ENCODE measurements around the gene BAZ2B. TPM values are rescaled to one million over a fixed set of nuclear protein-coding genes. Genes with fewer than 3 reads are reported as not detected.
A peak's percentile ranks its signal among the peaks of the same experiment; 100 is the strongest.

Gene BAZ2B
- total RNA-seq, 1 experiment from 2014 or later: 47.6 TPM

- Histone ChIP-seq H3K4me3 (ENCODE audit: low read depth, low read length, poor library complexity, severe bottlenecking) (no peak overlapping the region), H3K27ac (ENCODE audit: low read depth, low read length, poor library complexity, severe bottlenecking) (no peak overlapping the region), H3K27me3 (replicated peaks; ENCODE audit: insufficient read depth, low read depth, low read length, poor library complexity) (no peaks in the 10 kb centered on the region), H3K4me1 (ENCODE audit: insufficient read depth, low read length, poor library complexity, severe bottlenecking) (peaks cover 12% of the 10 kb centered on the region), H3K9me3 (ENCODE audit: low read depth, low read length, poor library complexity, severe bottlenecking) (no peaks in the 10 kb centered on the region), H3K36me3 (ENCODE audit: insufficient read depth, low read length, poor library complexity, severe bottlenecking) (no peaks in the 10 kb centered on the region)
- TF ChIP-seq EZH2 (IDR thresholded peaks at IDR 0.05; ENCODE audit: borderline replicate concordance, low read depth, low read length, poor library complexity, severe bottlenecking): no peak
- no peak for TF ChIP-seq CTCF (conservative IDR thresholded peaks at IDR 0.05; ENCODE audit: low read depth, low read length)
- ChIA-PET CTCF (no interaction called here), POLR2A (ENCODE audit: low non-redundant PET) (no interaction called here)
- intact Hi-C loops (cut with micrococcal nuclease; ENCODE audit: unreplicated experiment): no loop called here
- no peak for DNase-seq (ENCODE audit: low spot score)
- BruUV-seq (replicated peaks): no TSS peak
Measured at GRCh38 chr2:159604159-159604558, 12.2 kb downstream of the BAZ2B start.

- Histone ChIP-seq H3K27ac (ENCODE audit: low read depth, low read length, poor library complexity, severe bottlenecking) (no peak overlapping the region), H3K9me3 (ENCODE audit: low read depth, low read length, poor library complexity, severe bottlenecking) (no peaks in the 10 kb centered on the region), H3K4me3 (ENCODE audit: low read depth, low read length, poor library complexity, severe bottlenecking) (no peak overlapping the region), H3K27me3 (replicated peaks; ENCODE audit: insufficient read depth, low read depth, low read length, poor library complexity) (no peaks in the 10 kb centered on the region), H3K4me1 (ENCODE audit: insufficient read depth, low read length, poor library complexity, severe bottlenecking) (peaks cover 15% of the 10 kb centered on the region), H3K36me3 (ENCODE audit: insufficient read depth, low read length, poor library complexity, severe bottlenecking) (no peaks in the 10 kb centered on the region)
- CTCF ChIA-PET: no interaction called here
- POLR2A ChIA-PET (ENCODE audit: low non-redundant PET): no interaction called here
- TF ChIP-seq EZH2 (IDR thresholded peaks at IDR 0.05; ENCODE audit: borderline replicate concordance, low read depth, low read length, poor library complexity, severe bottlenecking) (no peak), CTCF (conservative IDR thresholded peaks at IDR 0.05; ENCODE audit: low read depth, low read length) (no peak)
- no TSS peak for BruUV-seq (replicated peaks)
- no peak for DNase-seq (ENCODE audit: low spot score)
- intact Hi-C loops (cut with micrococcal nuclease; ENCODE audit: unreplicated experiment): no loop called here
Measured at GRCh38 chr2:159600752-159601151, 15.6 kb downstream of the BAZ2B start.

- no peak for TF ChIP-seq CTCF (conservative IDR thresholded peaks at IDR 0.05; ENCODE audit: low read depth, low read length)
- TF ChIP-seq EZH2 (IDR thresholded peaks at IDR 0.05; ENCODE audit: borderline replicate concordance, low read depth, low read length, poor library complexity, severe bottlenecking): no peak
- peak; percentile 88 for DNase-seq (ENCODE audit: low spot score)
- POLR2A ChIA-PET (ENCODE audit: low non-redundant PET): interaction anchor here (0.5 kb wide), 1 partner anchor 259 kb away, joined by 3 read pairs; no protein-coding TSS in a partner anchor
- intact Hi-C loops (cut with micrococcal nuclease; ENCODE audit: unreplicated experiment): no loop called here
- Histone ChIP-seq H3K4me3 (ENCODE audit: low read depth, low read length, poor library complexity, severe bottlenecking) (no peak overlapping the region), H3K4me1 (ENCODE audit: insufficient read depth, low read length, poor library complexity, severe bottlenecking) (peaks cover 14% of the 10 kb centered on the region), H3K36me3 (ENCODE audit: insufficient read depth, low read length, poor library complexity, severe bottlenecking) (no peaks in the 10 kb centered on the region), H3K27me3 (replicated peaks; ENCODE audit: insufficient read depth, low read depth, low read length, poor library complexity) (no peaks in the 10 kb centered on the region), H3K9me3 (ENCODE audit: low read depth, low read length, poor library complexity, severe bottlenecking) (no peaks in the 10 kb centered on the region), H3K27ac (ENCODE audit: low read depth, low read length, poor library complexity, severe bottlenecking) (peak overlapping the region; percentile 14)
- BruUV-seq (replicated peaks): no TSS peak
- CTCF ChIA-PET: no interaction called here
Measured at GRCh38 chr2:159595410-159596046, 20.8 kb downstream of the BAZ2B start.
